Stimulated activated CD8-positive, alpha-beta memory T cell treated with anti-CD3 and anti-CD28 coated beads, Interleukin-12 subunit alpha, Interleukin-12 subunit beta, amount 100 ng/mL, for 24 hours (primary cell): ENCODE measurements around the gene GRB10.
"Not testable (repeated sequence)": the region's sequence is repeated elsewhere in the genome, so short reads cannot be mapped to it uniquely, and the experiment has no call there.

Source experiments
- DNase-seq: peaks from one replicate; pipeline ENCODE4 v3.0.0-alpha.2; 2020; ENCODE audit errors: extremely low read depth

The GRB10 gene

GRCh38 chr7:50582271-50582670, 200.4 kb downstream of the GRB10 start:
- DNase-seq, result not testable (repeated sequence)

GRCh38 chr7:50580666-50581065, 202.0 kb downstream of the GRB10 start:
- not testable (repeated sequence) for DNase-seq

GRCh38 chr7:50580057-50580456, 202.6 kb downstream of the GRB10 start:
- DNase-seq, result no peak

- DNase-seq, result not testable (repeated sequence)
These were observed 204.6 kb downstream of the GRB10 start for GRCh38 chr7:50578105-50578504.

GRCh38 chr7:50577569-50577968, 205.1 kb downstream of the GRB10 start:
- no peak for DNase-seq

- not testable (repeated sequence) for DNase-seq
These were observed 206.3 kb downstream of the GRB10 start for GRCh38 chr7:50576388-50576787.

GRCh38 chr7:50567715-50568261, 214.9 kb downstream of the GRB10 start:
- DNase-seq, result no peak

- DNase-seq, result no peak
These were observed 216.7 kb downstream of the GRB10 start for GRCh38 chr7:50565977-50566376.

GRCh38 chr7:50565559-50565916, 217.2 kb downstream of the GRB10 start:
- no peak for DNase-seq

GRCh38 chr7:50564640-50565558, 217.8 kb downstream of the GRB10 start, which contains the start of gene DDC:
TSS of gene DDC (minus strand) at chr7:50565405. CDS start at chr7:50544085, 21,320 bp downstream.
- DNase-seq, result no peak

GRCh38 chr7:50564171-50564570, 218.5 kb downstream of the GRB10 start:
- no peak for DNase-seq

- DNase-seq, result no peak
These were observed 220.6 kb downstream of the GRB10 start for GRCh38 chr7:50562136-50562535.

GRCh38 chr7:50560865-50561351, 221.8 kb downstream of the GRB10 start:
- DNase-seq, result no peak

GRCh38 chr7:50559881-50560280, 222.8 kb downstream of the GRB10 start:
- no peak for DNase-seq

- no peak for DNase-seq
These were observed 224.2 kb downstream of the GRB10 start for GRCh38 chr7:50558294-50559053.

- DNase-seq, result no peak
These were observed 225.6 kb downstream of the GRB10 start for GRCh38 chr7:50557099-50557498.

GRCh38 chr7:50556247-50556991, 226.3 kb downstream of the GRB10 start:
- DNase-seq, result no peak

- no peak for DNase-seq
These were observed 227.0 kb downstream of the GRB10 start for GRCh38 chr7:50555594-50556140.

- DNase-seq, result no peak
These were observed 228.0 kb downstream of the GRB10 start for GRCh38 chr7:50554431-50555322.

- no peak for DNase-seq
These were observed 228.7 kb downstream of the GRB10 start for GRCh38 chr7:50553973-50554372.
